Activated naive CD8-positive, alpha-beta T cell treated with anti-CD3 and anti-CD28 coated beads, Interleukin-2, amount 50 U/mL, for 24 hours (primary cell): Measurements from ENCODE around the gene AMZ1.
A peak's percentile ranks its signal among the peaks of the same experiment; 100 is the strongest.
"Not testable (repeated sequence)": the region's sequence is repeated elsewhere in the genome, so short reads cannot be mapped to it uniquely, and the experiment has no call there.

ENCODE experiments used
- ATAC-seq: fragments of 150-1000 bp; cut with Tn5 transposase; one replicate; pipeline ENCODE4 v1.10.0; 2021
- DNase-seq: peaks from one replicate; pipeline ENCODE4 v3.0.0; 2021
- H3K27ac Mint-ChIP-seq: one replicate; pipeline ENCODE4 v1.8.0; 2021; ENCODE audit warnings: mild to moderate bottlenecking, mixed read lengths
- H3K27me3 Mint-ChIP-seq: one replicate; pipeline ENCODE4 v1.8.0; 2021; ENCODE audit warnings: mixed read lengths
- H3K36me3 Mint-ChIP-seq: one replicate; pipeline ENCODE4 v1.8.0; 2021; ENCODE audit warnings: low read depth, mixed read lengths
- H3K4me1 Mint-ChIP-seq: one replicate; pipeline ENCODE4 v1.8.0; 2021; ENCODE audit warnings: mixed read lengths
- H3K4me3 Mint-ChIP-seq: one replicate; pipeline ENCODE4 v1.8.0; 2021; ENCODE audit warnings: mild to moderate bottlenecking, moderate library complexity, mixed read lengths
- H3K9me3 Mint-ChIP-seq: one replicate; pipeline ENCODE4 v1.8.0; 2021; ENCODE audit warnings: mixed read lengths

AMZ1 gene

DNA sequence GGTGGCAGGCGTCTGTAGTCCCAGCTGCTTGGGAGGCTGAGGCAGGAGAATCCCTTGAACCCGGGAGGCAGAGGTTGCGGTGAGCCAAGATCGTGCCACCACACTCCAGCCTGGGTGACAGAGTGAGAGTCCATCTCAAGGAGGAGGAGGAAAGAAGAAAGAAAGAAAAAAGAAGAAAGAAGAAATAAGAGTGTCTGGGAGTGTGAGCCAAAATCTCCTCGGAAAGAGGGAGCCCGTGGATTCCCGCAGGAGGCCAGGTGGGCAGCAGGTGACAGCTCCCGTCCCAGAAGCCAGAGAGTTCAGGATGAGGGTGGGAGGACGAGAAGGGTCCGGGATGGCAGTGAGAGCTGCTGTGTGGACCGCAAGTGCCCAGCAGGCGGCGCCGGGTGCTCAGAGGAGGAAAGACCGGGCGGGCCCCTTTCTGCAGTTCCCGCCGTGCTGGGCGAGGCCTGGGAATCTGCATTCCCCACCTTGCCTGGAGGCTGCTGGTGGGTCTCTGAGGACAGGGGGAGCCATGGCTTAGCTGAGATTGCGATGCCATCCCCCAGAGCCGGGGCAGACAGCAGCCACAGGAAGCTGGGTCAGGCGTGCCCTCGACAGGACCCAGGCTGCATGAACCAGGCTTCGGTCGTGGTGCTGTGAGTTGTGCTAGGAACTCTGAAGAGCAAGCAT lies 17.1 kb upstream of the AMZ1 start:
- Mint-ChIP-seq H3K27me3 (peaks cover 22% of the 10 kb centered on the region), H3K27ac (no peak overlapping the region), H3K9me3 (no peaks in the 10 kb centered on the region), H3K4me1 (peaks cover 1% of the 10 kb centered on the region), H3K36me3 (no peaks in the 10 kb centered on the region), H3K4me3 (no peak overlapping the region)
- DNase-seq: peak; percentile 81
- peak; percentile 82 for ATAC-seq

DNA sequence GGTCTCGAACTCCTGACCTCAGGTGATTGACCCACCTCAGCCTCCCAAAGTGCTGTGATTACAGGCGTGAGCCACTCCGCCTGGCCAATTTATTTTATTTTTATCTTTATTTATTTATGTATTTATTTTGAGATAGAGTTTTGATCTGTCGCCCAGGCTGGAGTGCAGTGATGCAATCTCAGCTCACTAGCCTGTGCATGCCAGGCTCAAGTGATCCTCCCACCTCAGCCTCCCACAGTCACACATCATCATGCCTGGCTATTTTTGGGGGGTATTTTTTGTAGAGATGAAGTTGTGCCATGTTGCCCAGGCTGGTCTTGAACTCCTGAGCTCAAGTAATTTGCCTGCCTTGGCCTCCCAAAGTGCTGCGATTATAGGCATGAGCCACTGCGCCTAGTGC lies 14.8 kb upstream of the AMZ1 start:
- not testable (repeated sequence) for ATAC-seq, H3K36me3 Mint-ChIP-seq, H3K4me1 Mint-ChIP-seq, DNase-seq, H3K27ac Mint-ChIP-seq, H3K4me3 Mint-ChIP-seq, H3K9me3 Mint-ChIP-seq, H3K27me3 Mint-ChIP-seq

DNA sequence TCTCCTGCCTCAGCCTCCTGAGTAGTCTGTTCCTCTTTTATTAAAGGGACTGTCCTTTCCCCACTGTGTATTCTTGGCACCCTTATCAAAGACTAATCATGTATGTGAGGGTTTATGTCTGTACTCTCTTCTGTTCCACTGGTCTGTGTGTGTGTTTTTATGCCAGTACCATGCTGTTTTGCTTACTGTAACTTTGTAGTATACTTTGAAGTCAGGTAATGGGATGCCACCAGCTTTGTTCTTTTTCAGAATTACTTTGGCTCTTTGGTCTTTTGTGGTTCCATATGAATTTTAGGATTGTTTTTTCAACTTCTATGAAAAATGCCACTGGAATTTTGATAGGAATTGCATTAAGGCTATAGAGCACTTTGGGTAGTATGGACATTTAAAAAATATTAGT lies 14.1 kb upstream of the AMZ1 start:
- no peak overlapping the region for H3K27ac Mint-ChIP-seq
- peaks cover 7% of the 10 kb centered on the region for H3K27me3 Mint-ChIP-seq
- H3K36me3 Mint-ChIP-seq: no peaks in the 10 kb centered on the region
- peaks cover 1% of the 10 kb centered on the region for H3K4me1 Mint-ChIP-seq
- no peak for ATAC-seq
- H3K4me3 Mint-ChIP-seq: no peak overlapping the region
- no peak for DNase-seq
- H3K9me3 Mint-ChIP-seq: no peaks in the 10 kb centered on the region

DNA sequence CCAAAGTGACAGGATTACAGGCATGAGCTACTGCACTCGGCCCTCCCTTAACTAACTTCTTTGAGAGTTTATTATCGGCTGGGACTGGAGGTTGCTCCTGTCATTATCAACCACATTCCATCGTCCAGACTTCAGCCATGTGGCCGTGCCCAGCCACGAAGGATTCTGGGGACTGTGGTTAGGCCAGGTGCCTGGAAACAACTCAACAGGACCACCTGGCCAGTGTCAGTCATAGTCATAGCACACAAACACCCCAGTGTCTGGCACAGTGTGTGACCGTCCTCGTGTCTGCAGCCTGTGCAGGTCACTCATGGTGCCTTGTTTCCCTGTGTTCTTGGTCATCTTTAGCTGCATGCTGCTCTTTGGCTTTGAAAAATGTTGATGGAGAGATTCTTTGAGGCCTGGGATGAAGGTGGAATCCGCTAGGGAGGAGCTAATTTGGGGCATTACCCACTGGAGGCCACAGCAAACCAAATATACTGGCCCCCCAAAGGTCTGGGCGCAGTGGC lies 12.7 kb upstream of the AMZ1 start:
- H3K4me1 Mint-ChIP-seq: peaks cover 1% of the 10 kb centered on the region
- no peak for ATAC-seq
- H3K27me3 Mint-ChIP-seq: peaks cover 3% of the 10 kb centered on the region
- no peaks in the 10 kb centered on the region for H3K9me3 Mint-ChIP-seq
- no peak for DNase-seq
- no peak overlapping the region for H3K4me3 Mint-ChIP-seq
- H3K36me3 Mint-ChIP-seq: no peaks in the 10 kb centered on the region
- no peak overlapping the region for H3K27ac Mint-ChIP-seq

DNA sequence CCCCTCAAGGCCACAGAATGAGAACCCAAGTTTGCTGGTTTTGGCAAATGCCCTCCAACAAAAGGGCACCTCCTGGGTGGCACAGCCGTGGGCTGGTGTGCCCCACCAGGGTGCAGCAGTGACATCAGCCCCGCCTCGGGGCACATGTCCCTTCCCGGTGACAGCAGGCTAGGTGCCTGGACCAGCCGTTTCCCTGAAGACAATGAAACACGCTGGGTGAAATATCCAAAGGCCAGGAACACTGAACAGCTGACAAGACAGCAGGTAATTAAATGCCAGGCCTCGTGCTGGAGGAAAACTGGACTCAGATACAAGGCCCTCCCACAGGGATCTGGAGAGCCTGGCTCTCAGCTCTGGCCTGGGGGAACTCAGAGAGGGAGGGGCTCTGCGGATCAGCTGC lies 11.4 kb upstream of the AMZ1 start:
- not testable (repeated sequence) for H3K4me3 Mint-ChIP-seq, H3K36me3 Mint-ChIP-seq, DNase-seq, H3K27me3 Mint-ChIP-seq, H3K4me1 Mint-ChIP-seq, H3K9me3 Mint-ChIP-seq, H3K27ac Mint-ChIP-seq, ATAC-seq

DNA sequence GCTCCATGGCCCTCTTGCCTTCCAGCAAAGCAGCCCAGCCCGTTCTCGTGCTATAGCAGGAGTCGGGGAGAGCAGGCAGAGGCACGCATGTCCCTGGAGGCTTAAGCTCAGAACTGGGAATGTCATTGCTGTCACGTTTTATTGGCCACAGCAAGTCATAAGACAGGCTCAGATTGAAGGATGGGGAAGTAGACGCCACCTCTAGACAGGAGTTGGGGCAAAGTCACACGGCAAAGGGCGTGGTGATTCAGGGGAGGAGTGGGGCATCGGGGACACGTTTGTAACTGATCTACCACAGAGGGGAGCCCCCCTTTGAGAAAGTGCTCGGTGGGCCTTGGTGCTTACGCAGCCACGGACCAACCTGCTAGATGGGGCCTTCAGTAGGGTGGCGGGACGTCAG lies 9.5 kb upstream of the AMZ1 start:
- not testable (repeated sequence) for ATAC-seq

DNA sequence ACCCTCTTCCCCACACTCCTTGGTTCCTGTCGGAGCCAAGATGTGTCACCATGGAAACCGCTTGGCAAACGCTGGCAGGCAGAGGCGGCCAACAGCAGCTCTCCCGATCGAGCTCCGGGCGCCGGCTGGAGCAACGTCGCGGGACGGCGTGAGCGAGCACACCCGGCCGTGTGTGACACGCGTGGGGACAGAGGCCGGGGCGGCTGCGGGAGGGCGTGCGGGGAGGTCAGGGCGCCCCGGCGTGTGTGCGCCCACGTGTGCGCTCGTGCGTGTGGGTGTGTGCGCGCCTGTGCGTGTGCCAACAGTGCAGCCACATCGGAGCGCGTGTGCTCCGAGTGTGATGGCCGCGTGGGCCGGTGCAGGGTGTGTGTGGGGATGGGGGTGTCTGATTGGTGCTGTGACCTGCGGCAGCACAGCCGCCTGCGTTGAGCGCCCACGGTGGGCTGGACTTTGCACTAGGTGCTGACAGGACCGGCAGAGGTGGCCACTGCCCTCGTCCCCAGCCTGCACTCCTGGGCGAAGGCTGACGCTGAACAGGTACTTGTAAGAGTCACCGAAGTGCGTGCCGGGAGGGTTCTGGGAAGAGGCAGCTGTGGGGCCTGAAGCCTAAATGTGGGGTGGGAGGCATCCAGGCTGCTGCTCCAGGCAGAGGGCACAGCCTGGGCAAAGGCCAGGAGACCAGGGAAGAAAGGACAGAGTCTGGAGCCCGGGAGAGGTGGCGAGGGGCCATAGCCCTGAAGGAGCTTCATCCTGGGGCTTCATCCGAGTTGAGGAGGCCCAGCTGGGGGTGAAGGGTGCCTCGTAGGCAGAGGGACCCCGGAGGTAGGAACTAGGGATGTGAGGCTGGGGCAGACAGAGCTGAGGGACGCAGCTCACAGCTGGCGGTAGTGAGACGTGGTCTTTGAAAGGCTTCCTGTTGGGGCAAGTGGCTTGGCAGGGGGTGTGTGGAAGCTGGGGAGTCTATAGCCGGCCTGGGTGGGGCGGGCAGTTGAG lies 8.6 kb upstream of the AMZ1 start:
- not testable (repeated sequence) for H3K4me1 Mint-ChIP-seq, ATAC-seq, H3K9me3 Mint-ChIP-seq, H3K4me3 Mint-ChIP-seq, H3K36me3 Mint-ChIP-seq, DNase-seq, H3K27ac Mint-ChIP-seq, H3K27me3 Mint-ChIP-seq

More for the DNA sequence above, 9.5 kb upstream of the AMZ1 start:
- not testable (repeated sequence) for H3K9me3 Mint-ChIP-seq, DNase-seq, H3K4me1 Mint-ChIP-seq, H3K36me3 Mint-ChIP-seq, H3K4me3 Mint-ChIP-seq, H3K27me3 Mint-ChIP-seq, H3K27ac Mint-ChIP-seq

DNA sequence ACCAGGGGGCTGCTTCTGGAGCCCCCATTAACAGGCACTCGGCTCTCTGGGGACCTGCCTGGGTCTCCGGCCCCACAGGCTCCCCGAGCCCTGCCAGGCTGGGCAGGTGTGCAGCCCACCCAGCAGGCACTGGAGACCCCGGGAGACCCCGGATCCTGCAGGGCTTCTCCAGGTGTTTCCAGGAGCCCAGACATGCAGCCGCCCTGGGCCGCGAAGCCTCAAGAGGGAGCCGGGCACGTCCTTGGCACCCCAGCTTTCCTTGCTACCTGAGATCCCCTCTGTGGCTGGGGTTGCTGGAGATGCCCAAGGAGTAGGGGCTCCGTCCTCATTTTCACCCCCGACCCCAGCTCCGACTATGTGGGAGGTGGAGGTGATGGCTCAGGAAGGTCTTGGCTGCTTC lies 7.7 kb upstream of the AMZ1 start:
- H3K9me3 Mint-ChIP-seq: no peaks in the 10 kb centered on the region
- no peaks in the 10 kb centered on the region for H3K36me3 Mint-ChIP-seq
- no peak for DNase-seq
- no peak overlapping the region for H3K27ac Mint-ChIP-seq
- peaks cover 12% of the 10 kb centered on the region for H3K27me3 Mint-ChIP-seq
- H3K4me1 Mint-ChIP-seq: no peaks in the 10 kb centered on the region
- no peak overlapping the region for H3K4me3 Mint-ChIP-seq
- ATAC-seq: no peak

DNA sequence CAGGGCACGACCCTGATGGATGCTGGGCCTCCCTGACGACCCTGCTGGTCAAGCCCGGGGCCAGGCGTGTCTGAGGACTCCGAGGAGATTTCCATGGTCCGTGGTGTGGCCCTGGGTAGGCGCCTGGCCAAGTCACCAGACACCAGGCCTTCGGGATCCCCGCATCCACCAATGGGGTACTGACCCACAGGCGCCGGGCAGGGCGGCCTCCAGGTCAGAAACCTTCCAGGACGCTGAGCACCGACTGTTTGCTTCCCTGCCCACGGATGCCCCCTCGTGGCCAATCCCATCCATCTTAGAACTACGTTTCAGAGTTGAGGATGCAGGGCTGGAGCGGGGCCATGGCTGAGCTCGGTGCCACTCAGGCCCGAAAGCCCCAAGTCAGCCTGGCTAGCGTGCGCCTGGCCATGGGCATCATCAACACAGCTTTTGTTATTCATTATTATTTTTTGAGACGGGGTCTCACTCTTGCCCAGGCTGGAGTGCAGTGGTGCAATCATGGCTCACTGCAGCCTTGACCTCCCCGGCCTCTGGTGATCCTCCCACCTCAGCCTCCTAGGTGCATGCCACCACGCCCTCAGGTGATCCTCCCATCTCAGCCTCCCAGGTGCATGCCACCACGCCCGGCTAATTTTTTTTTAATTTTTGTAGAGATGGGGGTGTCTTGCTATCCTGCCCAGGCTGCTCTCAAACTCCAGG lies 7.1 kb upstream of the AMZ1 start:
- H3K9me3 Mint-ChIP-seq: no peaks in the 10 kb centered on the region
- H3K4me1 Mint-ChIP-seq: no peaks in the 10 kb centered on the region
- no peak overlapping the region for H3K27ac Mint-ChIP-seq
- no peaks in the 10 kb centered on the region for H3K36me3 Mint-ChIP-seq
- ATAC-seq (no peak), DNase-seq (peak; percentile 68)
- H3K4me3 Mint-ChIP-seq: no peak overlapping the region
- peaks cover 14% of the 10 kb centered on the region for H3K27me3 Mint-ChIP-seq

DNA sequence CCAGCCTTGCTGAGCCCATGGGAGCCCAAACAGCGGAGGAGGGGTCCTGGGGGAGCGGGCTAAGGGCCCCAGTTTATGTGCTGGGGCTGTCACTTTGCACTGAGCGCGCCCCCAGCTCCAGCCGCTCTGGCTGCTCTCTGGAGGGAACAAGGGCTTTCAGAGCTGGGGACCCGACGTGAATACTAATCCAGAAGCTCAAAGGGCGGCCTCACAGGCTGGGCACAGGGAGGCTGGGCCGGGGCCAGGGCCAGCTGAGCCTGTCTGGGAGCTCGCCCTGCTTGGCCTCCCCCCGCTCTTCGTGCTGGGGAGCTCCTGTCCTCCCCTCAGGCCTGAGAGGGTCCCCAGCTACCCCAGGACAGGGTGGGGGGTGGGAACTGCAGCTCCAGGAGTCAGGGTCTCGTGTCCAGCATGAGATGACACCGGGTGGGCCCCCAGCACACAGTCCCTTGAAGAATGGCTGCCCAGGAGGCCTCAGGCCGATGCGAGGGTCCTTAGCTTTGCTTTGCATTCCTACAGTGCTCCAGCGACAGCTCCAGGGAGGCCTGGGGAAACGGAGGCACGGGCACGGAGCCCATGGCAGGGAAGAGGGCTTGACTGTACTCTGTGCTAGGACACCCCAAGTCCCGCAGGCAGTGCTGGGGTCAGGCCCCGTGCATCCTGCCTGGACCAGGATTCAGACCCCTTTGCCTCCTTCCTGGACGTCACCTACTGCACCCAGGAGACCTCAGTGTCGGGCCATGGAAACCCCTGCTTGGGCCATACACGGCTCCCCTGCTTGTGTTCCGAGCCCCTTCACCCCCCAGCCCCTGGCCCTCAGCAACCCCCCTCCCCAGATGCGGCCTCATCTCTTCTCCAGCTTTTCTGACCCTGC lies 5.8 kb upstream of the AMZ1 start:
- H3K9me3 Mint-ChIP-seq: no peaks in the 10 kb centered on the region
- peaks cover 23% of the 10 kb centered on the region for H3K27me3 Mint-ChIP-seq
- no peaks in the 10 kb centered on the region for H3K4me1 Mint-ChIP-seq
- DNase-seq: no peak
- H3K4me3 Mint-ChIP-seq: no peak overlapping the region
- H3K36me3 Mint-ChIP-seq: no peaks in the 10 kb centered on the region
- ATAC-seq: no peak
- H3K27ac Mint-ChIP-seq: no peak overlapping the region

DNA sequence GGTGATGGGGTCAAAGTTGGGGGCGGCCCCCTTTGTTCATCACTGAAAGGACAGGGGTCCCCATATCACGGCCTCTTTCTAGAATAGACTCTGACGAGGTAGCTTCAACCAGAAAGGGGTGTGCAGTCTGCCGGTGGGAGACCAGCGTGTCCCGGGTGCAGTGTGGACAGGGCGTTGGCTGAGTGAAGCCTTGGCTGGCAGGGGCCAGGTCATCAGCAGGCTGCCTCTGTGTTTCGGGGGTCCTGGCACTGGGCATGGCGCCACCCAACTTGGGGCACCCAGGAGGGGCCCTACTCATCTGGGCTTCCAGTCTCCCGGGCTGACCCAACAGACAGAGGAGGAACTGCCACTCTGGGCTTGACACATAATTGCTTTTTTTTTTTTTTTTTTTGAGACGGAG lies 3.5 kb upstream of the AMZ1 start:
- Mint-ChIP-seq H3K36me3 (no peaks in the 10 kb centered on the region), H3K4me1 (peaks cover 8% of the 10 kb centered on the region), H3K9me3 (no peaks in the 10 kb centered on the region), H3K27ac (no peak overlapping the region), H3K27me3 (peaks cover 38% of the 10 kb centered on the region), H3K4me3 (no peak overlapping the region)
- DNase-seq: no peak
- no peak for ATAC-seq

DNA sequence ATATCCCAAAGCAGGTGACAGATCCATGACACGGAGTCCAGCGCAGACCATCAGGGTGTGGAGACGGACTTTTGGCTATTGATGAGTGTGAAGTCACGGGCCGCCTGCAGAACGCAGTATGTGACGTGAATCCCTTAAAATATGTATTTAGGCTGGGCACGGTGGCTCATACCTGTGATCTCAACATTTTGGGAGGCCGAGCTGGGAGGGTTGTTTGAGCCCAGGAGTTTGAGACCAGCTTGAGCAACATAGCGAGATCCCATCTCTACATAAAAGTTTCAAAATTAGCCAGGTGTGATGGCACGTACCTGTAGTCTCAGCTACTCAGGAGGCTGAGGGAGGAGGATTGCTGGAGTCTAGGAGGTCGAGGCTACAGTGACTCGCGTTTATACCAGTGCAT lies 1.9 kb upstream of the AMZ1 start:
- Mint-ChIP-seq H3K36me3 (no peaks in the 10 kb centered on the region), H3K4me3 (no peak overlapping the region), H3K27me3 (peaks cover 49% of the 10 kb centered on the region), H3K9me3 (no peaks in the 10 kb centered on the region), H3K4me1 (peaks cover 12% of the 10 kb centered on the region), H3K27ac (no peak overlapping the region)
- ATAC-seq: no peak
- DNase-seq: no peak

DNA sequence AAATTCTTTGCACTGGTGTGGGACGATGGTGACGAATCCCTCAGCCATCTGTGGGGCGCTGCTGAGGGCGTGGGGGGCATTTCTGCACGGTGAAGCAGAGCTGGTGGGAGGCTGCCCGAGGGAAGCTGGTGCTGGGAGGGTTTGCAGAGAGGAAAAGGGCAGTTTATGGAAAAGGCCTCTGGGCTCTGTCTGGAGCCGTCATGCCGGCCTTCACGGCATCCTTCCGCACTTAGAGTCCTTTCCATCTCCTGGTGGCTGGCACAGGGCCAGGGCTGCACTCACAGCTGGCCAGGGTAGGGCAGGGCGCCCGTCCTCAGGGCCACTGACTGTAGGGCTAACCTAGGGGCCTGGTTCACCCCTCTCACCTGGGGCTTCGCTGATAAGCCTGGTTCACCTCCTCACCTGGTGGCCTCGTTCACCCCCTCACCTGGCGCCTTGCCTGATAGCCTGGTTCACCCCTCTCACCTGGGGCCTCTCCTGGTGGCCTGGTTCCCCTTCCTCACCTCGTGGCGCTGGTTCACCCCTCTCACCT lies 598 bp upstream of the AMZ1 start:
- no peaks in the 10 kb centered on the region for H3K9me3 Mint-ChIP-seq
- no peaks in the 10 kb centered on the region for H3K36me3 Mint-ChIP-seq
- no peak overlapping the region for H3K27ac Mint-ChIP-seq
- peaks cover 55% of the 10 kb centered on the region for H3K27me3 Mint-ChIP-seq
- no peak overlapping the region for H3K4me3 Mint-ChIP-seq
- H3K4me1 Mint-ChIP-seq: peaks cover 12% of the 10 kb centered on the region
- ATAC-seq (no peak), DNase-seq (no peak)
